Endothelial cell (in vitro differentiated cells): ENCODE results near the gene TM4SF18. TPM values are rescaled to one million over a fixed set of nuclear protein-coding genes. Genes with fewer than 3 reads are reported as not detected.
A peak's percentile ranks its signal among the peaks of the same experiment; 100 is the strongest.
"Not testable (repeated sequence)": the region's sequence is repeated elsewhere in the genome, so short reads cannot be mapped to it uniquely, and the experiment has no call there.

Experiments
- DNase-seq: peaks from one replicate; pipeline ENCODE4 v3.0.0; 2021; ENCODE audit warnings: low spot score
- H3K27ac Mint-ChIP-seq: one replicate; pipeline ENCODE4 v1.8.0; 2021; ENCODE audit warnings: mixed read lengths, inconsistent platforms; ENCODE audit not compliant: unreplicated experiment
- H3K27me3 Mint-ChIP-seq: one replicate; pipeline ENCODE4 v1.8.0; 2021; ENCODE audit warnings: mild to moderate bottlenecking, moderate library complexity, mixed read lengths, inconsistent platforms; ENCODE audit not compliant: unreplicated experiment
- H3K36me3 Mint-ChIP-seq: one replicate; pipeline ENCODE4 v1.8.0; 2021; ENCODE audit warnings: mild to moderate bottlenecking, low read depth, mixed read lengths, inconsistent platforms; ENCODE audit not compliant: unreplicated experiment
- H3K4me1 Mint-ChIP-seq: one replicate; pipeline ENCODE4 v1.8.0; 2021; ENCODE audit warnings: mild to moderate bottlenecking, mixed read lengths, inconsistent platforms; ENCODE audit not compliant: unreplicated experiment
- H3K4me3 Mint-ChIP-seq: one replicate; pipeline ENCODE4 v1.8.0; 2021; ENCODE audit warnings: mild to moderate bottlenecking, mixed read lengths, inconsistent platforms; ENCODE audit not compliant: unreplicated experiment
- H3K9me3 Mint-ChIP-seq: one replicate; pipeline ENCODE4 v1.8.0; 2021; ENCODE audit warnings: mixed read lengths, inconsistent platforms; ENCODE audit not compliant: unreplicated experiment
- CTCF ChIP-seq: fragments of 200-600 bp; sonication (generic); IDR thresholded peaks from one replicate; pipeline ENCODE4 v1.5.0; 2021; ENCODE audit warnings: antibody characterized with exemption; ENCODE audit not compliant: unreplicated experiment
- total RNA-seq: library from RNA; stranded (reverse); fragmentation: NEBNext Ultra II Directional; extraction: Animal tissue kit (Norgen Biotek cat#: 25700); gene quantifications from one replicate; pipeline ENCODE4 v1.2.1, GENCODE V29; 2021; ENCODE audit not compliant: unreplicated experiment

The TM4SF18 gene
- total RNA-seq, 1 donor from 2014 or later = 57.4 TPM

- TF ChIP-seq CTCF = no peak
- H3K4me1 Mint-ChIP-seq = peaks cover 34% of the 10 kb centered on the region
- no peak overlapping the region for H3K4me3 Mint-ChIP-seq
- DNase-seq = no peak
- H3K36me3 Mint-ChIP-seq = no peaks in the 10 kb centered on the region
- no peak overlapping the region for H3K27ac Mint-ChIP-seq
- H3K27me3 Mint-ChIP-seq = no peaks in the 10 kb centered on the region
- H3K9me3 Mint-ChIP-seq = no peaks in the 10 kb centered on the region
Observed at GRCh38 chr3:149342413-149343380, 9.3 kb upstream of the TM4SF18 start.

GRCh38 chr3:149340310-149340933 lies 7.0 kb upstream of the TM4SF18 start:
- H3K36me3 Mint-ChIP-seq = no peaks in the 10 kb centered on the region
- no peaks in the 10 kb centered on the region for H3K9me3 Mint-ChIP-seq
- H3K27ac Mint-ChIP-seq = peak overlapping the region; percentile 96
- H3K4me1 Mint-ChIP-seq = peaks cover 34% of the 10 kb centered on the region
- H3K27me3 Mint-ChIP-seq = no peaks in the 10 kb centered on the region
- H3K4me3 Mint-ChIP-seq = no peak overlapping the region
- no peak for TF ChIP-seq CTCF
- no peak for DNase-seq

GRCh38 chr3:149339931-149340309 lies 6.5 kb upstream of the TM4SF18 start:
- Mint-ChIP-seq H3K36me3 (no peaks in the 10 kb centered on the region), H3K4me1 (peaks cover 34% of the 10 kb centered on the region), H3K27me3 (no peaks in the 10 kb centered on the region), H3K4me3 (no peak overlapping the region), H3K9me3 (no peaks in the 10 kb centered on the region), H3K27ac (peak overlapping the region; percentile 96)
- TF ChIP-seq CTCF = no peak
- peak; percentile 79 for DNase-seq

- peaks cover 40% of the 10 kb centered on the region for H3K4me1 Mint-ChIP-seq
- not testable (repeated sequence) for DNase-seq, H3K36me3 Mint-ChIP-seq, H3K4me3 Mint-ChIP-seq, H3K27ac Mint-ChIP-seq, H3K9me3 Mint-ChIP-seq, H3K27me3 Mint-ChIP-seq
Observed at GRCh38 chr3:149337486-149337885, 4.0 kb upstream of the TM4SF18 start.

- no peak overlapping the region for H3K4me3 Mint-ChIP-seq
- H3K36me3 Mint-ChIP-seq = no peaks in the 10 kb centered on the region
- DNase-seq = no peak
- H3K9me3 Mint-ChIP-seq = no peaks in the 10 kb centered on the region
- no peak for TF ChIP-seq CTCF
- no peak overlapping the region for H3K27ac Mint-ChIP-seq
- no peaks in the 10 kb centered on the region for H3K27me3 Mint-ChIP-seq
- H3K4me1 Mint-ChIP-seq = peaks cover 35% of the 10 kb centered on the region
Observed at GRCh38 chr3:149336925-149337324, 3.5 kb upstream of the TM4SF18 start.
